ENCODE data around the gene GLI1. TPM values are rescaled to one million over a fixed set of nuclear protein-coding genes. Genes with fewer than 3 reads are reported as not detected.
"Not testable (repeated sequence)": the region's sequence is repeated elsewhere in the genome, so short reads cannot be mapped to it uniquely, and the experiment has no call there.

The GLI1 gene
- polyA plus RNA-seq, 2 donors, result 0.16 to 0.28 TPM

- Histone ChIP-seq H3K27ac (ENCODE audit: low read depth in 2 of 2, low read length in 1 of 2) (peak overlapping the region in 1 of 2 donors; percentile 42), H3K27me3 (ENCODE audit: control insufficient read depth in 1 of 2, insufficient read depth in 2 of 2, low read length in 2 of 2) (no peaks in the 10 kb centered on the region), H3K9me3 (ENCODE audit: control insufficient read depth in 2 of 2, insufficient read depth in 1 of 2, low read depth in 1 of 2, low read length in 1 of 2) (no peaks in the 10 kb centered on the region), H3K36me3 (ENCODE audit: control insufficient read depth in 2 of 2, insufficient read depth in 2 of 2, low read length in 1 of 2) (peaks cover 28 to 37% of the 10 kb centered on the region in 2 donors), H3K4me3 (ENCODE audit: low read depth in 1 of 2, low read length in 2 of 2) (no peak overlapping the region), H3K4me1 (ENCODE audit: control insufficient read depth in 2 of 2, insufficient read depth in 2 of 2, low read length in 1 of 2) (no peaks in the 10 kb centered on the region)
- WGBS, 2 donors, result 80 to 84% methylated on average over 9 of the region's 9 CpGs
Observed at GRCh38 chr12:57514720-57515407, 55.3 kb downstream of the GLI1 start.

GRCh38 chr12:57515408-57515933, 55.9 kb downstream of the GLI1 start:
- WGBS, 2 donors, result 62 to 67% methylated on average over 3 of the region's 3 CpGs

GRCh38 chr12:57515934-57516541, 56.5 kb downstream of the GLI1 start:
- H3K27ac ChIP-seq (ENCODE audit: low read depth in 2 of 2, low read length in 1 of 2), result peak overlapping the region in 1 of 2 donors; percentile 31
- 79% methylated on average over 11 of the region's 11 CpGs for WGBS, 2 donors
- no peaks in the 10 kb centered on the region for H3K4me1 ChIP-seq (ENCODE audit: control insufficient read depth in 2 of 2, insufficient read depth in 2 of 2, low read length in 1 of 2)

More at GRCh38 chr12:57515408-57515933, 55.9 kb downstream of the GLI1 start:
- Histone ChIP-seq H3K9me3 (ENCODE audit: control insufficient read depth in 2 of 2, insufficient read depth in 1 of 2, low read depth in 1 of 2, low read length in 1 of 2) (no peaks in the 10 kb centered on the region), H3K27me3 (ENCODE audit: control insufficient read depth in 1 of 2, insufficient read depth in 2 of 2, low read length in 2 of 2) (no peaks in the 10 kb centered on the region), H3K27ac (ENCODE audit: low read depth in 2 of 2, low read length in 1 of 2) (peak overlapping the region in 1 of 2 donors; percentile 31), H3K4me1 (ENCODE audit: control insufficient read depth in 2 of 2, insufficient read depth in 2 of 2, low read length in 1 of 2) (no peaks in the 10 kb centered on the region), H3K4me3 (ENCODE audit: low read depth in 1 of 2, low read length in 2 of 2) (no peak overlapping the region), H3K36me3 (ENCODE audit: control insufficient read depth in 2 of 2, insufficient read depth in 2 of 2, low read length in 1 of 2) (peaks cover 28 to 37% of the 10 kb centered on the region in 2 donors)

GRCh38 chr12:57516617-57517153, 57.1 kb downstream of the GLI1 start:
- Histone ChIP-seq H3K27ac (ENCODE audit: low read depth in 2 of 2, low read length in 1 of 2) (peak overlapping the region; percentile 9 to 64), H3K4me1 (ENCODE audit: control insufficient read depth in 2 of 2, insufficient read depth in 2 of 2, low read length in 1 of 2) (peaks cover 0 to 3% of the 10 kb centered on the region in 2 donors), H3K27me3 (ENCODE audit: control insufficient read depth in 1 of 2, insufficient read depth in 2 of 2, low read length in 2 of 2) (no peaks in the 10 kb centered on the region), H3K36me3 (ENCODE audit: control insufficient read depth in 2 of 2, insufficient read depth in 2 of 2, low read length in 1 of 2) (peaks cover 28 to 37% of the 10 kb centered on the region in 2 donors), H3K9me3 (ENCODE audit: control insufficient read depth in 2 of 2, insufficient read depth in 1 of 2, low read depth in 1 of 2, low read length in 1 of 2) (no peaks in the 10 kb centered on the region), H3K4me3 (ENCODE audit: low read depth in 1 of 2, low read length in 2 of 2) (no peak overlapping the region)
- 86 to 92% methylated on average over 11 of the region's 11 CpGs for WGBS, 2 donors

More at GRCh38 chr12:57515934-57516541, 56.5 kb downstream of the GLI1 start:
- Histone ChIP-seq H3K36me3 (ENCODE audit: control insufficient read depth in 2 of 2, insufficient read depth in 2 of 2, low read length in 1 of 2) (peaks cover 28 to 37% of the 10 kb centered on the region in 2 donors), H3K9me3 (ENCODE audit: control insufficient read depth in 2 of 2, insufficient read depth in 1 of 2, low read depth in 1 of 2, low read length in 1 of 2) (no peaks in the 10 kb centered on the region), H3K27me3 (ENCODE audit: control insufficient read depth in 1 of 2, insufficient read depth in 2 of 2, low read length in 2 of 2) (no peaks in the 10 kb centered on the region), H3K4me3 (ENCODE audit: low read depth in 1 of 2, low read length in 2 of 2) (no peak overlapping the region)

GRCh38 chr12:57517187-57517586, 57.6 kb downstream of the GLI1 start:
- peak overlapping the region; percentile 9 to 64 for H3K27ac ChIP-seq (ENCODE audit: low read depth in 2 of 2, low read length in 1 of 2)
- H3K27me3 ChIP-seq (ENCODE audit: control insufficient read depth in 1 of 2, insufficient read depth in 2 of 2, low read length in 2 of 2), result no peaks in the 10 kb centered on the region
- 28 to 33% methylated on average over 1 of the region's 1 CpG for WGBS, 2 donors
- peaks cover 0 to 7% of the 10 kb centered on the region in 2 donors for H3K4me1 ChIP-seq (ENCODE audit: control insufficient read depth in 2 of 2, insufficient read depth in 2 of 2, low read length in 1 of 2)
- H3K9me3 ChIP-seq (ENCODE audit: control insufficient read depth in 2 of 2, insufficient read depth in 1 of 2, low read depth in 1 of 2, low read length in 1 of 2), result no peaks in the 10 kb centered on the region
- no peak overlapping the region for H3K4me3 ChIP-seq (ENCODE audit: low read depth in 1 of 2, low read length in 2 of 2)
- peaks cover 23 to 32% of the 10 kb centered on the region in 2 donors for H3K36me3 ChIP-seq (ENCODE audit: control insufficient read depth in 2 of 2, insufficient read depth in 2 of 2, low read length in 1 of 2)

GRCh38 chr12:57517718-57518117, 58.1 kb downstream of the GLI1 start:
- H3K27me3 ChIP-seq (ENCODE audit: control insufficient read depth in 1 of 2, insufficient read depth in 2 of 2, low read length in 2 of 2); H3K9me3 ChIP-seq (ENCODE audit: control insufficient read depth in 2 of 2, insufficient read depth in 1 of 2, low read depth in 1 of 2, low read length in 1 of 2); H3K4me1 ChIP-seq (ENCODE audit: control insufficient read depth in 2 of 2, insufficient read depth in 2 of 2, low read length in 1 of 2): not testable (repeated sequence)
- Histone ChIP-seq H3K27ac (ENCODE audit: low read depth in 2 of 2, low read length in 1 of 2) (peak overlapping the region; percentile 45 to 57), H3K36me3 (ENCODE audit: control insufficient read depth in 2 of 2, insufficient read depth in 2 of 2, low read length in 1 of 2) (peaks cover 22 to 28% of the 10 kb centered on the region in 2 donors), H3K4me3 (ENCODE audit: low read depth in 1 of 2, low read length in 2 of 2) (peak overlapping the region in 1 of 2 donors; percentile 97)
- 82 to 84% methylated on average over 10 of the region's 10 CpGs for WGBS, 2 donors

GRCh38 chr12:57518176-57518919, 58.8 kb downstream of the GLI1 start:
- 66 to 76% methylated on average over 8 of the region's 8 CpGs for WGBS, 2 donors
- Histone ChIP-seq H3K4me3 (ENCODE audit: low read depth in 1 of 2, low read length in 2 of 2) (peak overlapping the region in 1 of 2 donors; percentile 97), H3K4me1 (ENCODE audit: control insufficient read depth in 2 of 2, insufficient read depth in 2 of 2, low read length in 1 of 2) (peaks cover 0 to 7% of the 10 kb centered on the region in 2 donors), H3K27me3 (ENCODE audit: control insufficient read depth in 1 of 2, insufficient read depth in 2 of 2, low read length in 2 of 2) (no peaks in the 10 kb centered on the region), H3K27ac (ENCODE audit: low read depth in 2 of 2, low read length in 1 of 2) (peak overlapping the region; percentile 45 to 57), H3K9me3 (ENCODE audit: control insufficient read depth in 2 of 2, insufficient read depth in 1 of 2, low read depth in 1 of 2, low read length in 1 of 2) (no peaks in the 10 kb centered on the region), H3K36me3 (ENCODE audit: control insufficient read depth in 2 of 2, insufficient read depth in 2 of 2, low read length in 1 of 2) (peaks cover 22 to 25% of the 10 kb centered on the region in 2 donors)

GRCh38 chr12:57518920-57519795, 59.6 kb downstream of the GLI1 start:
- peaks cover 0 to 14% of the 10 kb centered on the region in 2 donors for H3K4me1 ChIP-seq (ENCODE audit: control insufficient read depth in 2 of 2, insufficient read depth in 2 of 2, low read length in 1 of 2)
- H3K27ac ChIP-seq (ENCODE audit: low read depth in 2 of 2, low read length in 1 of 2), result peak overlapping the region; percentile 97 to 99
- peaks cover 22 to 23% of the 10 kb centered on the region in 2 donors for H3K36me3 ChIP-seq (ENCODE audit: control insufficient read depth in 2 of 2, insufficient read depth in 2 of 2, low read length in 1 of 2)
- peak overlapping the region; percentile 80 to 97 for H3K4me3 ChIP-seq (ENCODE audit: low read depth in 1 of 2, low read length in 2 of 2)
- WGBS, 2 donors, result 22 to 27% methylated on average over 7 of the region's 7 CpGs
- no peaks in the 10 kb centered on the region for H3K27me3 ChIP-seq (ENCODE audit: control insufficient read depth in 1 of 2, insufficient read depth in 2 of 2, low read length in 2 of 2)
- no peaks in the 10 kb centered on the region for H3K9me3 ChIP-seq (ENCODE audit: control insufficient read depth in 2 of 2, insufficient read depth in 1 of 2, low read depth in 1 of 2, low read length in 1 of 2)
